Immature natural killer cell (primary cell): Measurements from ENCODE around the gene GRIN3B. TPM values are rescaled to one million over a fixed set of nuclear protein-coding genes. Genes with fewer than 3 reads are reported as not detected.

ENCODE experiments used
- DNase-seq, 3 donors: peaks; one replicate each; pipeline ENCODE4 v3.0.0; 2022; ENCODE audit warnings: mixed read lengths in 1 of 3
- H3K27ac Mint-ChIP-seq, 6 donors: one replicate each; pipeline ENCODE4 v1.8.0; 2020; ENCODE audit warnings: mixed read lengths in 6 of 6, mild to moderate bottlenecking in 5 of 6, inconsistent platforms in 4 of 6, moderate library complexity in 3 of 6
- H3K27me3 Mint-ChIP-seq, 3 donors: one replicate each; pipeline ENCODE4 v1.8.0; 2020 to 2021; ENCODE audit warnings: low read depth in 3 of 3, mild to moderate bottlenecking in 3 of 3, mixed read lengths in 3 of 3, moderate library complexity in 3 of 3, inconsistent platforms in 1 of 3
- H3K36me3 Mint-ChIP-seq, 3 donors: one replicate each; pipeline ENCODE4 v1.8.0; 2020; ENCODE audit warnings: mixed read lengths in 3 of 3, inconsistent platforms in 2 of 3, mild to moderate bottlenecking in 2 of 3
- H3K4me1 Mint-ChIP-seq, 2 donors: one replicate each; pipeline ENCODE4 v1.8.0; 2020; ENCODE audit warnings: inconsistent platforms in 2 of 2, mild to moderate bottlenecking in 2 of 2, mixed read lengths in 2 of 2, moderate library complexity in 1 of 2
- H3K4me3 Mint-ChIP-seq, 5 donors: one replicate each; pipeline ENCODE4 v1.8.0; 2020; ENCODE audit warnings: mild to moderate bottlenecking in 5 of 5, mixed read lengths in 5 of 5, inconsistent platforms in 3 of 5, moderate library complexity in 3 of 5
- H3K9me3 Mint-ChIP-seq, 6 donors: one replicate each; pipeline ENCODE4 v1.8.0; 2020; ENCODE audit warnings: mild to moderate bottlenecking in 6 of 6, mixed read lengths in 6 of 6, inconsistent platforms in 4 of 6, moderate library complexity in 3 of 6
- polyA plus RNA-seq, 3 donors: library from polyadenylated mRNA; unstranded; fragments of 300-500 nt; fragmentation: Illumina TruSeq; gene quantifications; one replicate each; pipeline ENCODE4 v1.2.3, GENCODE V29; 2021

Gene GRIN3B
- polyA plus RNA-seq, 3 donors from 2014 or later: not detected

DNA sequence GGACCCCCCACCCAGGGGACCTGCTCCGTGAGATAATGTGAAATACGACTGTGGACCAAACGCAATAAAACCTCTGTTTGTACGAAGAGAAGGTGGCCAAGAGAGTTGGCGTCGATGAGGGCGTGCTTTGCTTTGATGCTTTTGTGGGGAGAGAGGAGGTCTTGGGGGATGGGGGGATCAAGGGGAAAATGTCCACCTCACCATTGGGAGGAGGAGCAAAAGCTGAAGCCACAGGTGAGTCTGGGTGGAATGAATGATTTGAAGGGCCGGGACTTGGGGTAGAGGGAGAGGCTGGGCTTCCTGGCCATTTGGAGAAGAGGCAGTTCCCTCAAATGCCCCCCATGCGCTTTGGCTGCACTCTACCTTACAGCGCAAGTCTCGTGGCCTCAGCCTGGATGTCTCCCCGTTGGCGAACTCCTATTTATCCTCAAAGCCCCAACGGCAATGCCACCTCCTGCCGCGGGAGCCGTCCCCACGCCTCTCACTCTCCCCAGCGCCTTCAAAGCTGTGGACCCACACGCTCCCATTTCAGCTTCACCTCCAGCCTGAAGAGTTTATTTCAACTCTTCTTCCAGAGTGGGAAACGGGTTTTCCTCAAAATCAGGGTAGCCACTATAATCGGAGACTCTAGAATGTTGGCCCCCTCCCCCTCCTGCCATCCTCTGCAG lies 38.9 kb downstream of the GRIN3B start:
- H3K4me1 Mint-ChIP-seq: peaks cover 41 to 45% of the 10 kb centered on the region in 2 donors
- DNase-seq: no peak
- H3K9me3 Mint-ChIP-seq: no peaks in the 10 kb centered on the region
- H3K4me3 Mint-ChIP-seq: peak overlapping the region; percentile 30 to 99 (median 97)
- H3K36me3 Mint-ChIP-seq: peaks cover 0 to 12% (median 0%) of the 10 kb centered on the region in 3 donors
- H3K27me3 Mint-ChIP-seq: peaks cover 0 to 18% (median 11%) of the 10 kb centered on the region in 3 donors
- peak overlapping the region in 5 of 6 donors; percentile 85 to 93 (median 92) for H3K27ac Mint-ChIP-seq

DNA sequence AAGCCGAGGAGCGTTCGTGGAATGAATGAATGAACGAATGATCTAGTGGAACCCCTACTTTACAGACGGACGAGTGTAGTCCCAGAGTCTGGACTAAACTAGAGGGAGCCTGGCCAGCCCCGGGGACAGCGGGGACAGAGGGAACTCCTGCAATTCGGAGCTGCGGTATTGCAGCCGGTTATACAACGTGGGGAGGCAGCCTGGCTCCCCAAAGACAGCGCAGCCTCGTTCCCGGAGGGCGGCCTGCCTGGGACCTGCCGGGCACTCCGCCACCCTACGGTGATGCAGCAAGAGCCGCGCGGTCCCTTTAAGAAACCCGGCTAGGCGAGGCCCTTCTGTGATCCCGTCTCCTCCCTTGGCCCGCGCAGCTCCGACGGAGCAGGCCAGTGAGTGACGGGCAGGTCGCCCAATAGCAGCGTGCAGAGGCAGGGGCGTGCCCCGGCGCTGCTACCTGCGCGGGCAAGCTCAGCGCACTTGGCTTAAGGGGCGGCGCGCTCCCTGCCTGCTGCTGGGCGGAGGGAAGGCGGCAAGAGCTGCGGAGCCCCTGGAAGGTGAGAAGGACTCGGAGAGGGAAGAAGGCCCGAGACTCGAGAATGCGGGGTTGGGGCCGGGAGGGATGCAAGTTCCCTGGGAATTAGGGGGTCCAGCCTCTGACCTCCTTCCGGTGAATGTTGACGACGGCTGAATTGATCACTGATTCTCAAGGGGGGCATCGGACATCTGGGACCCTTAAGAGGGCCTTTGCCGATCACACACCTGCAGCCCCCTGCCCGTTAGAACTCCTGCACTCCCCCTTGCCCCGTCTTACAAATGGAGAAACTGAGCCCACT lies 39.6 kb downstream of the GRIN3B start, which contains the start of gene ABCA7:
Gene ABCA7, plus strand, starts transcription at position 462 of the 830 bp plus-strand sequence. CDS start 1,255 bp downstream, outside the sequence.
- H3K4me1 Mint-ChIP-seq: peaks cover 41 to 45% of the 10 kb centered on the region in 2 donors
- peak within 1 kb of the TSS; percentile 97 to 99 (median 98) for H3K4me3 Mint-ChIP-seq
- no peaks in the 10 kb centered on the region for H3K9me3 Mint-ChIP-seq
- H3K36me3 Mint-ChIP-seq: peaks cover 0 to 12% (median 0%) of the 10 kb centered on the region in 3 donors
- peak; percentile 96 to 98 (median 98) for DNase-seq
- peak within 1 kb of the TSS; percentile 79 to 93 (median 92) for H3K27ac Mint-ChIP-seq
- peaks cover 0 to 18% (median 11%) of the 10 kb centered on the region in 3 donors for H3K27me3 Mint-ChIP-seq

DNA sequence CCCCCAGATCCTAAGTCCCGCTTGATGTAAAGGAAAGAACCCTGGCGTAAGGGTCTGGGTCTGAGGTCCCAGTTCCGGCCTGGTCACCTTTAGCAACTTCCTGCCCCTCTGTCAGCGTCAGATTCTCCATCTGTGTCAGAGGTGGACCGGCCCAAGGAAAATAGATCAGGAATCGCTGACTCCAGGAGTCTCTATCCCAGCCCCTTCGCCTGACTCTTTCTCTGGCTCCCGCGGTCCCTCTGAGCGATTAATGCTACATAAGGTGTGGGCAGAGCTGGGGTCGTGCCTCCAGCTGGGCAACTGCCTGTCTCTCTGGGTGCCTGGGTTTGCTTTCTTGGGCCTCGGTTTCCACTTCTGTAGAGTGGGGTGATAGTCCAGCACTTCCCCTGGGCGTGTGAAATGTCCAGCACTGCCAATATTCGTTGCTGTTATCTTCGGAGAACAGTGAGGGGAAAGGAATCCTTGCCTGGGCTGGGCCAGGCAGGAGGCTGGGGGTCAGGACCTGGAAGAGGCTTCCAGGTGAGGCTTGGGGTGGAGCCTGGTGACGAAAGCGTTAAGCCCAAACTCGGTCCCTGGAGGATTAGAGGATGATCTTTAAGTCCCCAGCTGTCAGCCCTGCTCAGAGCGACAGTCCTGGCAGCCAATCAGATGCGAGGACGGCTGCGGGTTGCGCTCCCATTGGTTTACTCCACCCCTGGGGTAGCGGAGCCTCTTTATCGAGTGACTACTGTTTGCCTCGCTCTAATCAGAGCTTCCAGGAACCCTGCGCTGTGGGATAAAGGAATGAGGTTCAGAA lies 40.5 kb downstream of the GRIN3B start:
- Mint-ChIP-seq H3K9me3 (no peaks in the 10 kb centered on the region), H3K27ac (peak overlapping the region; percentile 74 to 93 (median 92)), H3K4me3 (peak overlapping the region; percentile 97 to 99 (median 98)), H3K4me1 (peaks cover 41 to 44% of the 10 kb centered on the region in 2 donors), H3K27me3 (peaks cover 0 to 18% (median 11%) of the 10 kb centered on the region in 3 donors), H3K36me3 (peaks cover 0 to 16% (median 0%) of the 10 kb centered on the region in 3 donors)
- DNase-seq: peak; percentile 78 to 82 (median 80)

DNA sequence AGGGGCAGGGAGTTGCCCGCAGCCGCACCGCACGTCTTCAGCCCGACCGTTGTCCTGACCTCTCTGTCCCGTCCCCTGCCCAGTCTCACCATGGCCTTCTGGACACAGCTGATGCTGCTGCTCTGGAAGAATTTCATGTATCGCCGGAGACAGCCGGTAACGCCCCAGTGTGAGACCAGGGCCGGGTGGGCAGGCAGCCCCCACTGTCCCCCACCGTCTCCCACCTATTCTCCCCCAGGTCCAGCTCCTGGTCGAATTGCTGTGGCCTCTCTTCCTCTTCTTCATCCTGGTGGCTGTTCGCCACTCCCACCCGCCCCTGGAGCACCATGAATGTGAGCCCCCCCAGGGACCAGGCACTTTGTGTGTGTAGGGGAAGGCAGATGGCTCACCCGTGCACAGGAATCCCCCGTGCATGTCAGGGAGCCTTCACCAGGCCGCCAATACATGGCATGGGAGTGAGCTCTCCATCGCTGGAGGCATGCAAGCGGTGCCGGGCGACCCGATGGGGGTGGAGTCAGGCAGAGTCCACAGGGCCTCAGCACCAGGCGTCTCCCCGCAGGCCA lies 41.1 kb downstream of the GRIN3B start:
- DNase-seq: no peak
- peaks cover 0 to 15% (median 11%) of the 10 kb centered on the region in 3 donors for H3K27me3 Mint-ChIP-seq
- peaks cover 41 to 47% of the 10 kb centered on the region in 2 donors for H3K4me1 Mint-ChIP-seq
- H3K4me3 Mint-ChIP-seq: peak overlapping the region; percentile 97 to 99 (median 98)
- no peaks in the 10 kb centered on the region for H3K9me3 Mint-ChIP-seq
- H3K36me3 Mint-ChIP-seq: peaks cover 0 to 16% (median 0%) of the 10 kb centered on the region in 3 donors
- peak overlapping the region in 5 of 6 donors; percentile 24 to 93 (median 79) for H3K27ac Mint-ChIP-seq

DNA sequence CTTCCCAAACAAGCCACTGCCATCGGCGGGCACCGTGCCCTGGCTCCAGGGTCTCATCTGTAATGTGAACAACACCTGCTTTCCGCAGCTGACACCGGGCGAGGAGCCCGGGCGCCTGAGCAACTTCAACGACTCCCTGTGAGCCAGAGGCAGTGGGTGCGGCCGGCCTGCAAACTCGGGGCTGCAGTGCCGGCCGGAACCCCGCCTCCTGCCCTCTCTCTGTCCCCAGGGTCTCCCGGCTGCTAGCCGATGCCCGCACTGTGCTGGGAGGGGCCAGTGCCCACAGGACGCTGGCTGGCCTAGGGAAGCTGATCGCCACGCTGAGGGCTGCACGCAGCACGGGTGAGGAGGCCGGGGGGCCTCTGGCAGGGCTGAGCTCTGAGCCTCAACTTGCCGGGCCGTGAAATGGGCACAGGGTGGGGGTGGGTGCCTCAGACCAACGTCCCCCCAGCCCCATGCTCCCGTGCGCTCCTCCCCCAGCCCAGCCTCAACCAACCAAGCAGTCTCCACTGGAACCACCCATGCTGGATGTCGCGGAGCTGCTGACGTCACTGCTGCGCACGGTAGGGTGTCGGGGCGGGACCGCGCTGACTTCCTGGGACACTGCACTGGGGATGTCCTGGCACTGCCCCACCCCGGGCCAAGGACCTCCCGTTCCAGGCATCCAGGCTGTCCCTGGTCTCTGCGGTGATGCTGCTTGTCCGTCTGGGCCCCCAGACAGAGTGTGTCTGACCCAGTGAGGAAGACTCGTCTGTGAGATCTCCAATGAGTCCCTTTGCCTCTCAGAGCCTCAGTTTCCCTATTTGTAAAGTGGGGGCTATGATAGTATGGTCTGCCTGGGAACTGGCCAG lies 41.8 kb downstream of the GRIN3B start:
- Mint-ChIP-seq H3K27ac (no peak overlapping the region), H3K9me3 (no peaks in the 10 kb centered on the region), H3K36me3 (peaks cover 0 to 13% (median 0%) of the 10 kb centered on the region in 3 donors), H3K4me1 (peaks cover 41 to 47% of the 10 kb centered on the region in 2 donors), H3K4me3 (peak overlapping the region in 3 of 5 donors; percentile 21 to 59 (median 26)), H3K27me3 (peaks cover 0 to 15% (median 11%) of the 10 kb centered on the region in 3 donors)
- no peak for DNase-seq

DNA sequence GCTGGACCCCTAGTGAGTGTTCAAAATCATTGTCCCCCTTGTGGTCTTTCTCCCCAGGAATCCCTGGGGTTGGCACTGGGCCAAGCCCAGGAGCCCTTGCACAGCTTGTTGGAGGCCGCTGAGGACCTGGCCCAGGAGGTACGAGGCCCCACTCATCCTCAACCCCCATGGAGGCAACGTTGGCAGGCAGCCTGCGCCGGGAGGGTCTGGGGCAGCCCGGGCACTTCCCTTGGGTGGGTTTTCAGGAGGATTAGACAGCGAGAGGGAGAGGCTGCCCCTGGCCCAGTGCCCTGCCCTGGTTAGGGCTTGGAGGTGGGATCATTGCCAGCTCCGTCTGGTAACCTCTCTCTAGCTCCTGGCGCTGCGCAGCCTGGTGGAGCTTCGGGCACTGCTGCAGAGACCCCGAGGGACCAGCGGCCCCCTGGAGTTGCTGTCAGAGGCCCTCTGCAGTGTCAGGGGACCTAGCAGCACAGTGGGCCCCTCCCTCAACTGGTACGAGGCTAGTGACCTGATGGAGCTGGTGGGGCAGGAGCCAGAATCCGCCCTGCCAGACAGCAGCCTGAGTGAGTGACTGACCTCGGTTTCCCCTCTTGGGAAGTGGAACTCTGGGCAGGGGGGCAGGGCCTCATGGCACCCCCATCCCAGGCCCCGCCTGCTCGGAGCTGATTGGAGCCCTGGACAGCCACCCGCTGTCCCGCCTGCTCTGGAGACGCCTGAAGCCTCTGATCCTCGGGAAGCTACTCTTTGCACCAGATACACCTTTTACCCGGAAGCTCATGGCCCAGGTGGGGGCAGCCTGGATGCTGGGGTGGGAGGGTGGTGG lies 42.7 kb downstream of the GRIN3B start:
- no peaks in the 10 kb centered on the region for H3K9me3 Mint-ChIP-seq
- peaks cover 0 to 8% (median 0%) of the 10 kb centered on the region in 3 donors for H3K36me3 Mint-ChIP-seq
- H3K4me1 Mint-ChIP-seq: peaks cover 36 to 42% of the 10 kb centered on the region in 2 donors
- H3K27ac Mint-ChIP-seq: no peak overlapping the region
- H3K27me3 Mint-ChIP-seq: peaks cover 0 to 13% (median 9%) of the 10 kb centered on the region in 3 donors
- peak overlapping the region in 3 of 5 donors; percentile 21 to 59 (median 26) for H3K4me3 Mint-ChIP-seq
- no peak for DNase-seq

GRCh38 chr19:1045247-1045603 lies 45.0 kb downstream of the GRIN3B start:
- peak; percentile 67 to 70 (median 70) for DNase-seq
- Mint-ChIP-seq H3K27ac (peak overlapping the region in 2 of 6 donors; percentile 33 to 81), H3K9me3 (no peaks in the 10 kb centered on the region), H3K4me1 (peaks cover 13 to 20% of the 10 kb centered on the region in 2 donors), H3K4me3 (peak overlapping the region in 1 of 5 donors; percentile 36), H3K27me3 (peaks cover 0 to 6% (median 4%) of the 10 kb centered on the region in 3 donors), H3K36me3 (peaks cover 0 to 4% (median 0%) of the 10 kb centered on the region in 3 donors)

DNA sequence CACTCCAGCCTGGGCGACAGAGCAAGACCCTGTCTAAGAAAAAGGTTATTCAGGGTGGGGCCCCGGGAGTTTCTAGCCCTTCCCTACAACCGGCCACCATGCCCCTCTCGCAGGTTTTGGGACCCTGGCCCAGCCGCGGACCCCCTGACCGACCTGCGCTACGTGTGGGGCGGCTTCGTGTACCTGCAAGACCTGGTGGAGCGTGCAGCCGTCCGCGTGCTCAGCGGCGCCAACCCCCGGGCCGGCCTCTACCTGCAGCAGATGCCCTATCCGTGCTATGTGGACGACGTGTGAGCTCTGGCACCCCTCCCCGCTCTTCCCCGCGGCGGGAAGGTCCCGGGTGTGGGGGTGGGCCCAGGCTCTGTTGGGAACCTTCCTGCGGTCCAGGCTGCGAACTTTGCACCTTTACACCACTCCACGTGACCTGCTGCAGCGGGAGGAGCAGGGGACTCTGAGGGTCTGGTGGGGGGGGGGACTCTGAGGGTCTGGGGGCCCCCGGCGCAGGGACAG lies 46.0 kb downstream of the GRIN3B start:
- peaks cover 0 to under 1% (median 0%) of the 10 kb centered on the region in 3 donors for H3K27me3 Mint-ChIP-seq
- H3K4me1 Mint-ChIP-seq: peaks cover 3 to 11% of the 10 kb centered on the region in 2 donors
- DNase-seq: no peak
- peaks cover 0 to 4% (median 0%) of the 10 kb centered on the region in 3 donors for H3K36me3 Mint-ChIP-seq
- H3K27ac Mint-ChIP-seq: no peak overlapping the region
- no peak overlapping the region for H3K4me3 Mint-ChIP-seq
- H3K9me3 Mint-ChIP-seq: no peaks in the 10 kb centered on the region

DNA sequence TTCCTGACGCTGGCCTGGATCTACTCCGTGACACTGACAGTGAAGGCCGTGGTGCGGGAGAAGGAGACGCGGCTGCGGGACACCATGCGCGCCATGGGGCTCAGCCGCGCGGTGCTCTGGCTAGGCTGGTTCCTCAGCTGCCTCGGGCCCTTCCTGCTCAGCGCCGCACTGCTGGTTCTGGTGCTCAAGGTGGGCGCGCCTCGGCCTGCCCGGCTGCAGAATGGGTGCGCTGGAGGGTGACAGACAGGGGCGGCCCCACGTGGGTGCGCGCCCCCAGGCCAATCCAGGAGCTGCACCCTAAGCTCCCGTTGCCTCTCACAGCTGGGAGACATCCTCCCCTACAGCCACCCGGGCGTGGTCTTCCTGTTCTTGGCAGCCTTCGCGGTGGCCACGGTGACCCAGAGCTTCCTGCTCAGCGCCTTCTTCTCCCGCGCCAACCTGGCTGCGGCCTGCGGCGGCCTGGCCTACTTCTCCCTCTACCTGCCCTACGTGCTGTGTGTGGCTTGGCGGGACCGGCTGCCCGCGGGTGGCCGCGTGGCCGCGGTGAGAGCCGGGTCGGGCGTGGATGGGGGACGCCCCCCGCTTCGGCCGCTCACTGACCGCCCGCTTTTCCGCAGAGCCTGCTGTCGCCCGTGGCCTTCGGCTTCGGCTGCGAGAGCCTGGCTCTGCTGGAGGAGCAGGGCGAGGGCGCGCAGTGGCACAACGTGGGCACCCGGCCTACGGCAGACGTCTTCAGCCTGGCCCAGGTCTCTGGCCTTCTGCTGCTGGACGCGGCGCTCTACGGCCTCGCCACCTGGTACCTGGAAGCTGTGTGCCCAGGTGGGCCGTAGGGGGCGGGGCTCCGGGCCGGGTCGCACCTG lies 46.8 kb downstream of the GRIN3B start:
- H3K4me3 Mint-ChIP-seq: no peak overlapping the region
- H3K36me3 Mint-ChIP-seq: peaks cover 0 to 4% (median 0%) of the 10 kb centered on the region in 3 donors
- no peaks in the 10 kb centered on the region for H3K27me3 Mint-ChIP-seq
- H3K9me3 Mint-ChIP-seq: no peaks in the 10 kb centered on the region
- H3K27ac Mint-ChIP-seq: no peak overlapping the region
- DNase-seq: no peak
- peaks cover 0 to 6% of the 10 kb centered on the region in 2 donors for H3K4me1 Mint-ChIP-seq

GRCh38 chr19:1047696-1048147 lies 47.5 kb downstream of the GRIN3B start:
- H3K9me3 Mint-ChIP-seq: no peaks in the 10 kb centered on the region
- H3K27ac Mint-ChIP-seq: no peak overlapping the region
- H3K36me3 Mint-ChIP-seq: peaks cover 0 to 4% (median 0%) of the 10 kb centered on the region in 3 donors
- H3K4me1 Mint-ChIP-seq: peaks cover 0 to 5% of the 10 kb centered on the region in 2 donors
- no peaks in the 10 kb centered on the region for H3K27me3 Mint-ChIP-seq
- no peak overlapping the region for H3K4me3 Mint-ChIP-seq
- DNase-seq: no peak

- Mint-ChIP-seq H3K9me3 (no peaks in the 10 kb centered on the region), H3K27me3 (no peaks in the 10 kb centered on the region), H3K4me1 (peaks cover 0 to 5% of the 10 kb centered on the region in 2 donors), H3K36me3 (peaks cover 0 to 4% (median 0%) of the 10 kb centered on the region in 3 donors), H3K4me3 (no peak overlapping the region), H3K27ac (no peak overlapping the region)
- DNase-seq: no peak
These were observed 48.9 kb downstream of the GRIN3B start for GRCh38 chr19:1049106-1049505.
